K562 (cell line): ENCODE measurements around the gene FRAT2. TPM values are rescaled to one million over a fixed set of nuclear protein-coding genes. Genes with fewer than 3 reads are reported as not detected.
"Not testable (repeated sequence)": the region's sequence is repeated elsewhere in the genome, so short reads cannot be mapped to it uniquely, and the experiment has no call there.

Source experiments
- ATAC-seq: fragments of 200-7000 bp; cut with Tn5 transposase; 3 replicates; pipeline ENCODE4 v1.9.1; 2020; ENCODE audit warnings: moderate library complexity
- BruUV-seq: library from RNA; stranded (reverse); fragments of 400-500 nt; replicated peaks from 2 replicates; lab custom pipeline; 2021; lab: Mats Ljungman, UMichigan
- CTCF ChIA-PET: fragments of 300-600 bp; formaldehyde crosslinking; extraction: SDS; loops from one replicate; lab custom pipeline; 2021; ENCODE audit warnings: low intra/inter-chr PET ratio; lab: Yijun Ruan, JAX
- POLR2A ChIA-PET: fragments of 300-600, 350-650 bp; sonication (Branson Sonifier 250); formaldehyde crosslinking; extraction: SDS; loops from one replicate; lab custom pipeline; 2021; ENCODE audit warnings: antibody characterized with exemption, inconsistent platforms; lab: Yijun Ruan, JAX
- DNase-seq, 4 experiments: peaks; one replicate each; pipeline versions ENCODE4 v3.0.0 to v3.0.0-alpha.2; 2011 to 2018; ENCODE audit warnings: low spot score in 3 of 4, mixed read lengths in 3 of 4; ENCODE audit errors: extremely low read depth in 1 of 4
- FAIRE-seq: peaks from 2 replicates; lab custom pipeline; 2011; peaks lifted over from hg19 to GRCh38; lab: Jason Lieb, UNC
- H2AFZ ChIP-seq: 2 replicates; pipeline ENCODE4 v1.6.0; 2011; ENCODE audit warnings: low read depth, low read length, control low read depth, inconsistent platforms
- H3K27ac ChIP-seq: fragments of 200-600 bp; 3 replicates; pipeline ENCODE4 v1.8.0; 2011; ENCODE audit warnings: low read depth, mild to moderate bottlenecking, control low read depth, inconsistent platforms, low read length, moderate library complexity, mixed read lengths; ENCODE audit errors: extremely low read depth
- H3K27me3 ChIP-seq, 2 experiments: fragments of 300-600 bp in 1 of 2; 2 replicates in 1 of 2; 3 replicates in 1 of 2; pipeline versions ENCODE4 v1.6.0 to v1.8.0; 2011; ENCODE audit warnings: inconsistent platforms in 2 of 2, low read length in 2 of 2, mild to moderate bottlenecking in 1 of 2, mixed read lengths in 1 of 2, moderate library complexity in 1 of 2; ENCODE audit not compliant: control insufficient read depth in 2 of 2, insufficient read depth in 2 of 2
- H3K36me3 ChIP-seq: fragments of 300-600 bp; 3 replicates; pipeline ENCODE4 v1.8.0; 2011; ENCODE audit warnings: mild to moderate bottlenecking, low read length, inconsistent platforms; ENCODE audit not compliant: control insufficient read depth, insufficient read depth
- H3K4me1 ChIP-seq, 2 experiments: fragments of 200-600 bp in 1 of 2; replicated peaks in 1 of 2; 2 replicates in 1 of 2; 3 replicates in 1 of 2; pipeline versions ENCODE4 v1.5.1 to v1.8.0; 2011; ENCODE audit warnings: inconsistent platforms in 2 of 2, low read length in 2 of 2, mild to moderate bottlenecking in 1 of 2, mixed read lengths in 1 of 2, moderate library complexity in 1 of 2; ENCODE audit not compliant: control insufficient read depth in 2 of 2, insufficient read depth in 2 of 2
- H3K4me2 ChIP-seq: 2 replicates; pipeline ENCODE4 v1.6.1; 2011; ENCODE audit warnings: low read length, control low read depth, inconsistent platforms, mixed read lengths; ENCODE audit not compliant: insufficient read depth
- H3K4me3 ChIP-seq: fragments of 200-600 bp; sonication (generic), shearing (Covaris generic); 2 replicates; pipeline ENCODE4 v1.5.1; 2016; ENCODE audit warnings: control low read depth, inconsistent platforms
- H3K79me2 ChIP-seq: fragments of 200-600 bp; 3 replicates; pipeline ENCODE4 v1.8.0; 2011; ENCODE audit warnings: low read length, inconsistent platforms; ENCODE audit not compliant: control insufficient read depth, insufficient read depth
- H3K9ac ChIP-seq, 2 experiments: 2 replicates each; pipeline versions ENCODE4 v1.6.0 to v1.6.1; 2011; ENCODE audit warnings: low read depth in 2 of 2, low read length in 2 of 2, control low read depth in 1 of 2, inconsistent platforms in 1 of 2, mild to moderate bottlenecking in 1 of 2, mixed read lengths in 1 of 2; ENCODE audit not compliant: insufficient read depth in 1 of 2
- H3K9me1 ChIP-seq: one replicate; pipeline ENCODE4 v1.6.0; 2011; ENCODE audit warnings: inconsistent platforms, mild to moderate bottlenecking, low read length, moderate library complexity; ENCODE audit not compliant: control insufficient read depth, insufficient read depth
- H3K9me3 ChIP-seq: replicated peaks from 2 replicates; pipeline ENCODE4 v1.5.1; 2011; ENCODE audit warnings: low read depth, low read length, inconsistent platforms; ENCODE audit not compliant: control insufficient read depth, insufficient read depth
- H4K20me1 ChIP-seq: replicated peaks from 2 replicates; pipeline ENCODE4 v1.6.1; 2011; ENCODE audit warnings: low read length, inconsistent platforms, mixed read lengths; ENCODE audit not compliant: control insufficient read depth, insufficient read depth
- ARID1B ChIP-seq: fragments of 450-650 bp; IDR thresholded peaks from 2 replicates; pipeline ENCODE4 v1.6.1; 2016; ENCODE audit warnings: antibody characterized with exemption, mild to moderate bottlenecking, inconsistent platforms
- CBFA2T3 ChIP-seq: fragments of 450-650 bp; IDR thresholded peaks from 2 replicates; pipeline ENCODE4 v1.6.1; 2017
- MIER1 ChIP-seq: fragments of 450-650 bp; IDR thresholded peaks from 2 replicates; pipeline ENCODE4 v1.6.1; 2016; ENCODE audit warnings: antibody characterized with exemption, mild to moderate bottlenecking, low read depth
- MTA2 ChIP-seq: fragments of 450-650 bp; IDR thresholded peaks from 2 replicates; pipeline ENCODE4 v1.6.1; 2016; ENCODE audit warnings: low read depth
- NFIC ChIP-seq: fragments of 450-650 bp; IDR thresholded peaks from 2 replicates; pipeline ENCODE4 v1.6.1; 2017; ENCODE audit warnings: mild to moderate bottlenecking, inconsistent platforms
- TCF3 ChIP-seq: sonication (generic); formaldehyde crosslinking; IDR thresholded peaks from 2 replicates; pipeline ENCODE4 v1.4.0; 2020; ENCODE audit warnings: mild to moderate bottlenecking, missing genetic modification reagents
- THRB ChIP-seq: fragments of 450-650 bp; formaldehyde crosslinking; conservative IDR thresholded peaks from 2 replicates; pipeline ENCODE4 v1.4.0; 2022; ENCODE audit warnings: mild to moderate bottlenecking, missing genetic modification characterization
- ZNF121 ChIP-seq: sonication (generic); formaldehyde crosslinking; conservative IDR thresholded peaks from 2 replicates; pipeline ENCODE4 v1.8.0; 2022; ENCODE audit warnings: missing genetic modification reagents
- WGBS: fragments of 100-300 bp; shearing (Covaris generic); methylation state at CpG from one replicate; pipeline ENCODE4 v1.1.6; 2016; ENCODE audit warnings: low coverage, mixed read lengths; ENCODE audit not compliant: insufficient coverage; ENCODE audit errors: missing lambda C conversion rate; 5-methylcytosine and 5-hydroxymethylcytosine counted together
- in situ Hi-C: fragments of 300-500 bp; cut with MboI; formaldehyde crosslinking; loops from 4 replicates; pipeline ENCODE4 v1.15.0; 2018; ENCODE audit warnings: inconsistent platforms, mixed read lengths
- intact Hi-C: fragments of 100-400 bp; cut with micrococcal nuclease; formaldehyde crosslinking; loops from 2 replicates; pipeline ENCODE4 v1.14.2; 2022
- polyA plus RNA-seq, 8 experiments: library from polyadenylated mRNA; depleted of rRNA in 4 of 8; stranded (reverse) in 5 of 8; unstranded in 3 of 8; fragments of >200 nt; fragmentation: Nextera tagmentation in 2 of 8; fragmentation: Illumina TruSeq in 1 of 8; extraction: Ambion mirVana in 2 of 8; extraction: Trizol in 1 of 8; gene quantifications; 2 replicates each; pipeline versions ENCODE4 v1.2.1 to v1.2.3, GENCODE V29; 2011 to 2014; ENCODE audit warnings: inconsistent platforms in 1 of 8, missing spikeins in 1 of 8
- total RNA-seq, 7 experiments: library from RNA; depleted of rRNA in 6 of 7; stranded (reverse); fragments of >200 nt in 6 of 7; fragmentation: Illumina TruSeq in 2 of 7; extraction: Trizol in 2 of 7; gene quantifications; 2 replicates each; pipeline versions ENCODE4 v1.2.1 to v1.2.3, GENCODE V29; 2011 to 2021; ENCODE audit warnings: low replicate concordance in 1 of 7
- TF ChIP-seq, protein P1 (sequence below): sonication (generic); formaldehyde crosslinking; IDR thresholded peaks from 2 replicates; pipeline ENCODE4 v1.8.1; 2023; ENCODE audit warnings: missing genetic modification reagents, mild to moderate bottlenecking, borderline replicate concordance

The FRAT2 gene
- total and polyA plus RNA-seq, 9 of the 15 experiments (the other 6 are each of a cell fraction or from before 2014, with no cell fraction given), result 4.3 to 31.7 (median 19.5) TPM

GRCh38 chr10:97347317-97347716 lies 12.8 kb upstream of the FRAT2 start (continued):
- TF ChIP-seq CBFA2T3 (peak; percentile 88), MTA2 (peak; percentile 33; the same call in 1 of the 2 replicates), NFIC (peak; percentile 18; the same call in 1 of the 2 replicates), TCF3 (CRISPR knock-in tag) (peak; percentile 79), ARID1B (peak; percentile 86)

GRCh38 chr10:97343664-97344063 lies 9.1 kb upstream of the FRAT2 start:
- ATAC-seq, CTCF ChIA-PET, intact Hi-C loops, in situ Hi-C loops, H3K9ac ChIP-seq, H4K20me1 ChIP-seq, H3K9me1 ChIP-seq, DNase-seq, H3K4me2 ChIP-seq, H3K4me3 ChIP-seq, H3K9me3 ChIP-seq, H3K36me3 ChIP-seq, BruUV-seq, H3K79me2 ChIP-seq, H3K27me3 ChIP-seq, FAIRE-seq, H3K27ac ChIP-seq, H2AFZ ChIP-seq: not testable (repeated sequence)
- WGBS, result 80% methylated on average over 5 of the region's 6 CpGs
- H3K4me1 ChIP-seq, result peaks cover 7 to 17% of the 10 kb centered on the region in 2 experiments; a peak in 4 of 5 replicates
- POLR2A ChIA-PET, result interaction anchor here (0.6 kb wide), 1 partner anchor 20 kb away, joined by 3 read pairs; no protein-coding TSS in a partner anchor

DNA sequence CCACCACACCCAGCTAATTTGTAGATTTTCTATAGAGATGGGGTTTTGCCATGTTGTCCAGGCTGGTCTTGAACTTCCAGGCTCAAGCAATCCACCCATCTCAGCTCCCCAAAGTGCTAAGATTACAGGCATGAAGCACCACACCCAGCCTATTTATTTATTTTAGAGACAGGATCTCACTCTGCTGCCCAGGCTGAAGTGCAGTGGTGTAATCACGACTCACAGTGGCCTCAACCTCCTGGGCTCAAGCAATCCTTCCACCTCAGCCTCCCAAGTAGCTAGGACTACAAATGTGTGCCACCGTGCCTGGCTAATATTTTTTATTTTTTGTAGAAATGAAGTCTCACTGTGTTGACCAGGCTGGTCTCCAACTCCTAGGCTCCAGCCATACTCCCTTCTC lies 6.9 kb upstream of the FRAT2 start:
- no peak overlapping the region for H3K4me3 ChIP-seq
- H3K9me3 ChIP-seq, result no peaks in the 10 kb centered on the region
- no TSS peak for BruUV-seq
- no peak overlapping the region for H3K9ac ChIP-seq
- FAIRE-seq (no peak), ATAC-seq (no peak), DNase-seq (no peak)
- WGBS, result 21% methylated on average over 2 of the region's 2 CpGs
- H4K20me1 ChIP-seq, result no peaks in the 10 kb centered on the region
- H2AFZ ChIP-seq, result no peak overlapping the region
- no peak overlapping the region for H3K27ac ChIP-seq
- CTCF ChIA-PET, result no interaction called here
- TF ChIP-seq THRB (CRISPR knock-in tag) (no peak), ZNF121 (0 out of 2 replicates have a peak, but pooled peaks have one; percentile 38), MIER1 (no peak)
- TF ChIP-seq, protein P1, sequence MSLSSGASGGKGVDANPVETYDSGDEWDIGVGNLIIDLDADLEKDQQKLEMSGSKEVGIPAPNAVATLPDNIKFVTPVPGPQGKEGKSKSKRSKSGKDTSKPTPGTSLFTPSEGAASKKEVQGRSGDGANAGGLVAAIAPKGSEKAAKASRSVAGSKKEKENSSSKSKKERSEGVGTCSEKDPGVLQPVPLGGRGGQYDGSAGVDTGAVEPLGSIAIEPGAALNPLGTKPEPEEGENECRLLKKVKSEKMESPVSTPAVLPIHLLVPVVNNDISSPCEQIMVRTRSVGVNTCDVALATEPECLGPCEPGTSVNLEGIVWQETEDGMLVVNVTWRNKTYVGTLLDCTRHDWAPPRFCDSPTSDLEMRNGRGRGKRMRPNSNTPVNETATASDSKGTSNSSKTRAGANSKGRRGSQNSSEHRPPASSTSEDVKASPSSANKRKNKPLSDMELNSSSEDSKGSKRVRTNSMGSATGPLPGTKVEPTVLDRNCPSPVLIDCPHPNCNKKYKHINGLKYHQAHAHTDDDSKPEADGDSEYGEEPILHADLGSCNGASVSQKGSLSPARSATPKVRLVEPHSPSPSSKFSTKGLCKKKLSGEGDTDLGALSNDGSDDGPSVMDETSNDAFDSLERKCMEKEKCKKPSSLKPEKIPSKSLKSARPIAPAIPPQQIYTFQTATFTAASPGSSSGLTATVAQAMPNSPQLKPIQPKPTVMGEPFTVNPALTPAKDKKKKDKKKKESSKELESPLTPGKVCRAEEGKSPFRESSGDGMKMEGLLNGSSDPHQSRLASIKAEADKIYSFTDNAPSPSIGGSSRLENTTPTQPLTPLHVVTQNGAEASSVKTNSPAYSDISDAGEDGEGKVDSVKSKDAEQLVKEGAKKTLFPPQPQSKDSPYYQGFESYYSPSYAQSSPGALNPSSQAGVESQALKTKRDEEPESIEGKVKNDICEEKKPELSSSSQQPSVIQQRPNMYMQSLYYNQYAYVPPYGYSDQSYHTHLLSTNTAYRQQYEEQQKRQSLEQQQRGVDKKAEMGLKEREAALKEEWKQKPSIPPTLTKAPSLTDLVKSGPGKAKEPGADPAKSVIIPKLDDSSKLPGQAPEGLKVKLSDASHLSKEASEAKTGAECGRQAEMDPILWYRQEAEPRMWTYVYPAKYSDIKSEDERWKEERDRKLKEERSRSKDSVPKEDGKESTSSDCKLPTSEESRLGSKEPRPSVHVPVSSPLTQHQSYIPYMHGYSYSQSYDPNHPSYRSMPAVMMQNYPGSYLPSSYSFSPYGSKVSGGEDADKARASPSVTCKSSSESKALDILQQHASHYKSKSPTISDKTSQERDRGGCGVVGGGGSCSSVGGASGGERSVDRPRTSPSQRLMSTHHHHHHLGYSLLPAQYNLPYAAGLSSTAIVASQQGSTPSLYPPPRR (CRISPR knock-in tag), result no peak
- H3K79me2 ChIP-seq, result no peaks in the 10 kb centered on the region
- no peaks in the 10 kb centered on the region for H3K36me3 ChIP-seq
- no peaks in the 10 kb centered on the region for H3K9me1 ChIP-seq
- H3K27me3 ChIP-seq, result no peaks in the 10 kb centered on the region
- intact Hi-C loops (no loop called here), in situ Hi-C loops (no loop called here)
- peaks cover 0 to 3% of the 10 kb centered on the region in 2 experiments; a peak in 3 of 5 replicates for H3K4me1 ChIP-seq
- POLR2A ChIA-PET, result interaction anchor here (1.2 kb wide), 1 partner anchor 8 kb away, joined by 3 read pairs; no protein-coding TSS in a partner anchor
- H3K4me2 ChIP-seq, result no peak overlapping the region
